NCI-H2171 (cell line): ENCODE results near the gene NUP58.

Experiments
- DNase-seq: peaks from one replicate; lab custom pipeline; 2025; lab: John Stamatoyannopoulos, UW

NUP58 gene

DNA sequence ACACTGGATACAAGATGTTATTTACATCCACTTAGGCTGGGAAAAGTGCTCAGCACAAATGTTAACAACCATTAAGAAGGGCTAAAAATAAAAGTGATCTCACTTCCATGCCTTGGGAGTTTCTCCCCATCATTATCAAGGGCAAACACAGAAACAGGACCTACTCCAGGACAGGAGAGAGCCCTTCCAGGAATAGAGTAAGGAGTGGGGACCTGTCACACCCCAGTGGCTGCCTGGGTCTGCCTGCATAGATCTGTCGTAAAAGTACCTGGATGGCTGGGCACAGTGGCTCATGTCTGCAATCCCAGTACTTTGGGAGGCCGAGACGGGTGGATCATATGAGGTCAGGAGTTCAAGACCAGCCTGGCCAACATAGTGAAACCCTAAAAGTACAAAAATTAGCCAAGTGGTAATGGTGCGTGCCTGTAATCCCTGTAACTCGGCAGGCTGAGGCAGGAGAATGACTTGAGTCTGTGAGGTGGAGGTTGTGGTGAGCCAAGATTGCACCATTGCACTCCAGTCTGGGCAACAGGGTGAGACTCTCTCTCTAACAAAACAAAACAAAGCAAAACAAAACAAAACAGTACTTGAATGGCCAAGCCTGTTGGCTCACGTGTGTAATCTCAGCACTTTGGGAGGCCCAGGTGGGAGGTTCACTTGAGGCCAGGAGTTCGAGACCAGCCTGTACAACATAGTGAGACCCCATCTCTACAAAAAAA, 76.0 kb downstream of the NUP58 start:
- DNase-seq: no peak

DNA sequence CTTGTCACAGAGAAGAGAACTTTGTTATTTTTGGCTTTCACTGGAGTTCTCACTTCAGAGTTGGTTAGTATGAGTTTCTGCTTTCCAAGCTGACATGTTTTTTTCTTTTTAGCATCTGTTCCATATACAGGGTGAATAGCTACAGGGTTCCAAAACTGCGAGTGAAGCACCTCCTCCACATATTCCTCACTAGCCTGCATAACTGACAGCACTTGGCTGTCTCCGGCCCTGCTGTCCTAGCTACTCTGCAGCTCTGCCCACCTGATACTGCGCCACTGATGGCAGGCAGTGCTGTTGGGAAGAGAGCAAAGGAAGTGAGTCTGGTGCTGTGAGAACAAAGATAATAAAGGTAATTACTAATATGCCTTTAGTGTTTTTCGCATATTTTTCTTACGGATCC, 77.1 kb downstream of the NUP58 start:
- DNase-seq: no peak

- DNase-seq: no peak
Observed at GRCh38 chr13:25379011-25379410, 77.6 kb downstream of the NUP58 start.

GRCh38 chr13:25380082-25380481, 78.7 kb downstream of the NUP58 start:
- DNase-seq: no peak

DNA sequence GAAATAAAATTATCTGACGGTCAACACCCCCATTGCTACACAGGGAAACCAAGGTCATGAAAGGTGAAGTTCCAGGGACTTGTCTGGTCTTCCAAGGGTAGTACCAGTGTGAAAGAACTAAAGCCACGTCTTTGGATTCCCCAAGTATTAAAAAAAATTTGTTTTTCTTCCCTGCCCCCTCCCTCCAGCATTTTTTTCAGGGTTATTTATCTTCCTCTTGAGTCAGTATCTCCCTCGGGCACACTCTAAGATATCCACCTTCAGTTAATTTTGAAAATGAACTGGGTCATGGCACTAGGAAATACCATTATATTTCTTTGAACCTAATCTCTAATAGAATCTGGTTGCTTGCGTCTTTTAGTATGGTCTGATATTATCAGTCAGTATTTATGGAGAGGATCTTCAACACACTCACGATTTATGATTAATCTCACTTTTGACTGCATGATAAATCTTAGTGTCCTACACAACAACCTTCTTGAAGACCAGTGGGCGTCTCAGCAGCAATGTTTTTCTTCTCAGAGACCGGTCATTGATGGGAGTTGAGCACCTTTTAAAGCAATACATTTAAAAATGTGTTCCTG, 79.4 kb downstream of the NUP58 start:
- no peak for DNase-seq

DNA sequence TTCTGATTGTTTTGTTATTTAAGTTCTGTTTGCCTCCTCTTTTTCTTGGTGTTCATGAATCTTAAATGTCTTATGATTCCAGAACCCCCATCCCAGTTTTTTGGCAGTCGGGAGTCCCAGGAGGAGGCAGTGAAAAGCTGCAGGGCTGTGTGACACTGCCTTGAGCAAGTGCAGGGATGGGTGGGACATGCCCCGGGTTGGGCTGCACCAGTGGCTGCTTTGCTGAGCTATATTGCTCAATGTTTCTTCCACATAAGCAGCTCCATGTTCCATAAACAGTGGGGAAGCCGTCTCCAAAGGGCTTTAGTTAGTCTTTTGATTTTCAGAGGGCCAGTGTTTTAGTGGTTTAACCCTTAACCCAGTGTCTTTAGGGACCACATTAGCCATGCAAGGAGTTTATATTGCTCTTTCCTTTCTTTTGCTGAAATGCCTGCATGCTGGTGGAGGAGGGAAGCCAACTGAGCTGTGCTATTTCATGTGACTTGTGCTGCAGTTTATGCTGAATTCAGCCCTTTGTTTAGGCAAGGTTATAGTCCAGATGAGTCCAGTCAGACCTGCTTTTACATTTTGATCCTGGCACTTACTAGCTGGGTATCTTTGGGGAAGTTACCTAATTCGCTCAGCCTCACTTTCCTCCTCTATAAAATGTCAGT, 83.5 kb downstream of the NUP58 start:
- DNase-seq: no peak

GRCh38 chr13:25391932-25392331, 90.5 kb downstream of the NUP58 start:
- DNase-seq: no peak
